Cortex of kidney (tissue), 1 donor: ENCODE data around the gene XPC.

Experiments
- DNase-seq: peaks from one replicate; lab custom pipeline; 2025; lab: John Stamatoyannopoulos, UW

Gene XPC

DNA sequence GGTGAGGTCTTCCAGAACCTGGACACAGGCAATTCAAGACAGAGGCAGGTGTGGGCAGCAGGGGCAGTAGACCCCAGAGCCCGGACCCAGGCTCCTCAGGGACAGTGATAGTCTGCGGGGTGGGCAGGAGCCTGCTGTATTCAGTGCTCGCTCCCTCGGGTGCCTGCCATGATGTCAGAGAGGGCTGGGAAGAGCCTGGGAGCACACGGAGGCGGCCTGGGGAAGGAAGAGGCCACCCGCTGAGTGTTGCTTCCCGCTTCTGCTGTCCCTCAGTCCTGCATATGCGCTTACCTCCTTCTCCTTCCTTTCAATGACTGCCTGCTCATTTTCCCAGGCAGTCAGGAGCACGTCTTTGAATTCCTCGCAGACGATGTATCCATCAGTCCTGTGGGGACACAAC is 30.8 kb downstream of the XPC start:
- DNase-seq = no peak

DNA sequence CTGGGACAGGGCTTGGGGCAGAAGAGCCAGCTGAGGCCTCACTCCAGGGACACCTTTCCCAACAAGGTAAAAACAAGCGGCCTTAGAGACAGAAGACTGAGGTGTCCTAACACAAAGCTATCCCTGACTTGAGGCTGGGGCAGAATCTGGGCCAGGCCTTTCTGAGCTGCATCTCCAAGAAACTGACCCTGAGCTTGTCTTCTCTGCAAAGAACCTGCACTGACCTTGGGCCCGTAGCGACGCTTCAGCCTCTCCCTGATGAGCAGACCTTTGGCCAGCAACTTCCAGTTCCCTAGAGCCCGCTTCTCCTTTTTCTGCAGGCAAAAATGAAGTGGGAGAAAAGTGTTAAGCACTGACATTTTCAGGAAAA is 31.4 kb downstream of the XPC start:
- DNase-seq = no peak

DNA sequence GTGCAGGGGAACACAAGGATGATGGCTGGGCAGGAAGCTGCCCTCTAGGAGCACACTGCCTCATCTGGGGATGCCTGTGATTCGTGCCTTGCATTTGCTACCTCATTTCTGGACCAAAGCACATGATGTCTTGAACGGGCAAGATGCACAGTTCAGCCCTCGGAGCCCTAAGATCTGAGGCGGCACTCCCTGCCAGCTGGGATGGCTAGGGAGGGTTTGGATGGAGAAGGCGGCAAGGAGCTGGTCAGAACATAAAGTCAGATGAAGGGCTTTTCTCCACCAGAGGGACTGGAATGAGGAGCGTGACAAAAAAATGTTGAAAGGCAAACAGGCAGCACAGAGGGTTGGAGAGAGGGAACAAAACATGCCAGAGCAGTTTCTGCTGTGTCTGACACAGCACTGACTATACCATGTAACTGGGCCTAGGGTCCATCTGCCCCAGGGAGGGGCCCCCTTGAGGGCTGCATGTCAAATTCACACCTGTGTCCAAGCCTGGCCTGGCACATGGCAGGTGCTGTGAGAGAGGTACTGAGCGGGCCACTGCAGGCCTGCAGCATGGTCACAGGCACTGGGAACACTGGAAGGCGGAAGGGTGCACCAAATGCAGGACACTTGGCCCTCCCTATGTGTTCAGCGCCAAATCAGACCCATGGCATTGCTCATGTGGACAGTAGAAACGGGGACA is 31.9 kb downstream of the XPC start:
- no peak for DNase-seq

DNA sequence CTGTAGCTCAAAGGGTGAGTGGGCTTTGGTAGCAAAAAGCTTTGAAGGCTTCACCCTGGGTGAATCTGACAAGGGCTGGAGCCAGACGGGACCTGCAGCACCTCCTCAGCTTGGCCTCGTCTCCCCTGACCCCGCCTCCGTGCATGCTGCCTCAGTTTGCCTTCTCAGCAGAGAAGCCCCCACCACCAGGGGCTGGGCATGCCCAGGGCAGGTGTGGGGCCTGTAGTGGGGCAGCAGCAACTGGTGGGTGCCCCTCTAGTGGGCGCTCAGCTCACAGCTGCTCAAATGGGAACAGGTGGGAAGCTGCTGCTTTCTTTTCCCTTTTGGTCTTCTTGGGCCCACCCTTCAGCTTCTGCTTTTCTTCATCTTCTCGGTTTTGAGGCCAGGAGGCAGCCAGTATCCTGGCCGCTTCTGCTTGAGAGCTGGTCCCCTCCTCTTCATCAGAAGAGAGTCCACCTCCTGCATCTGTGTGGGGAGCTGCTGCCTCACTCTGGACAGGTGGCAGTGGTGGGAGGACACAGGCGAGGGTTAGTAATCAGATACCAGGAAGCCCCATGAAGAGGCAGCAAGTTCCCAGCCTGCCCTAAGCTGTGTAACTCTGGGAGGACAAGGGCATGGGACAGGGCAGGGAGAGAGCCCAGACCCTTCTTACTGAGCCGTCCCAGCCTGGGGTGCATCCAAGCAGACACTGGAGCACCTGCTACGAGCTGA is 32.6 kb downstream of the XPC start:
- no peak for DNase-seq

DNA sequence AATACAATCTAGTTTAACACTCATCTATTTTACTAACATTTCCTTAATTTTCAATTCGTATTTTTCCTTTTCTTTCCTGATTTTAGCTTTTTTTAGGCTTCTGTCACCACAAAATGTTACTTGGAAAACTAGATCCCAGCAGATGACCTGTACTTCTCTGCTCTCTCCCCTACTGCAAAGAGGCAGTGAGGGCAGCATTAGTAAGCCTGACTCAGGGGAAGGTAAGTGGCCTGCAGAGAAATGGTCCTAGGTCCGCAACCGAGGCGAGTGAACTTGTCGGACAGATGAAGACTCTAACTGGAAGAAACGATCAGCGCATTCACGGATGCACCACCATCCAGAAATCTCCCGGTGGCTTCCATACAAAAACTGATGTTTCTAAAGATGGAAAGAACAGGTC is 33.2 kb downstream of the XPC start:
- no peak for DNase-seq

DNA sequence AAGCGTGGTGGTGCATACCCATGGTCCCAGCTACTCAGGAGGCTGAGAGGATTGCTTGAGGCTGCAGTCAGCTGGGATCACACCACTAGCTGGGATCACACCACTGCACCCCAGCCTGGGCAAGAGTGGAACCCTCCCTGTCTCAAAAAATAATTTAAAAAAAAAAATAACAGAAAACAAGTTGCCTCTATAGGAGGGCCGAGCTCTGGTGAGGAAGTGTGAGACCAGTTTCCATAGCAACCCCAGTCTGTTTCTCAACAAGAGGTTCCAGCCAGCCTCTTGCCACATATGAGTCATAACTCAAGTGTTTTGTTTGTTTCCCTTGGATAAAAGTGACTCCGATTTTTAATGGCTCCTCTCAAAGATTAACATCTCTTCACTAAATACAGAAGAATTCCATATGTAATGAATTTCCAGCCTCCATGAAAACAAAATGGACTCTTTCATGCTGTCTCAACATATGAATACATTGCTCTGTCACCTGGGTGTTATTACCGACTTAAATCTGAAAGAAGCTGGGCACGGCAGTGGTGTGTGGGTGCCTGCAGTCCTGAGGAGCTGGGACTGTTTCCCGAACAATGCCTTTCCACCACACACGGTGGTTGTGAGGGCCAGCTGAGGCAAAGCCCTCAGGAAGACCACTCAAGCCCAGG is 33.9 kb downstream of the XPC start:
- DNase-seq = no peak

DNA sequence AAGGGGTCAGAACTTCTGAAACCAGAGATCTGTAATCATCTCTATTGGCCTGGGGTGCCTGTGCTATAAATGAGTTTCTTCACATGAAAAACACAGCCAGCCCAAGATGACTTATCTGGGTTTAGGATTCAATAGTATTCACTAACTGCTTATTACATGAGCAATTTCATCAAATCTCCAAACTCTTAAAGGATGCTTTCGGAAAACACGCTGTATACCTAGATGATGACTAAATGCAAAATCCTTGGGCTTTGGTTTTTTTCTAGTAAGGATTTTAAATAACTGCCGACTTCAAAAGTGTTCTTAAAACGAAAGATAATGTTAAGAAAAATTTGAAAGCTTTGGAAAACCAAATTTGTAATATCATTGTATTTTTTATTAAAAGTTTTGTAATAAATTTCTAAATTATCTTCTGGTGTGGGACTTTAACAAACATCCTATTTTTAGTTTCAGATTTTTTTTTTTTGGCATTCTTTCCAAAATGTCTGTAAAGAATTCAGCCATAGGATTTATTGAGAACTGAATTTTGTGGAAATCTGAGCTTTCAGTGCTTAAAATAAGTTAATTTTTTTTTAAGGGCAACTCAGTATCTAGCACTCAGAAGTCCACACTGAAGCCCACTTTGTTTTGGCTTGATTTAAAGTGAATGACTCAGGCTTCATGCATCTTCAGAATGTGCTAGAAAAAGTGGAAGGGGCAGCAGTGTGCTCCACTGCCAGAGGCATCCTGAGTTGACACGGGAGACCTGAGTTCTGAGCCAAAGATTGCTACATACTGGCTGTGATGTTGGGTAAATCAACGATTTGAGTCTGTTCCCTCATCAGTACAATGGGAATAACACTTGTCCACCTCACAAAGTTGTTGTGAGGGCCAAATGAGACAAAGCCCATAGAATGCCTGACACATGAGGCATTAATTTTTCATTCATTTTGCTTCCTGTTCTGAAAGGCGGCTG is 34.9 kb downstream of the XPC start:
- no peak for DNase-seq

DNA sequence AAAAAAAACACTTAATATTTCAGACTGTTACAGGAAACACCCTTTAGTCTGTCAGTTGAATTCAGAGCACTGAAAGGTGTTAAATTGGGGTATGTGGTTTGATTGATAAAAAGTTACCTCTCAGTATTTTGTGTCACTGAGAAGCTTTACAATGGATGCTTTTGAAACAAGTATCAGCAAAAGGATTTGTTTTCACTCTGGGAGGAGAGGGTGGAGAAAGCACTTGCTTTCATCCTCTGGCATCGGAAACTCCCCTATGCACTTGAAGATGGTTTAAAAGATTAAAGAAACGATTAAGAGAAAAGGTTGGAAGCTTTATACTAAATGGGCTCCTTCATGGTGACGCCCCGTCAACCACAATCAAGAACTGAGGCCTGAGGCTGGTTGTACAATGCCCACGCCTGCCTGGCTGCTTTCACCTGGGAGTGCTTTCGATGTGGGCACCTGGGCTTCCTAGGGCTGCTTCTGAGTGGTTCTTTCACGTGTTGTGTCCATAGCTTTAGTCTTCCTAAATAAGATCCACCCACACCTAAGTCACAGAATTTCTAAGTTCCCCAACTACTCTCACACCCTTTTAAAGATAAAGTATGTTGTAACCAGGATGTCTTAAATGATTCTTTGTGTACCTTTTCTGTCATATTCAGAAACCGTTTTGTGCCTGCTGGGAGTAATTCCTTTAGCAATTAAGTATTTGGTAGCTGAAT is 35.7 kb downstream of the XPC start:
- DNase-seq = no peak

DNA sequence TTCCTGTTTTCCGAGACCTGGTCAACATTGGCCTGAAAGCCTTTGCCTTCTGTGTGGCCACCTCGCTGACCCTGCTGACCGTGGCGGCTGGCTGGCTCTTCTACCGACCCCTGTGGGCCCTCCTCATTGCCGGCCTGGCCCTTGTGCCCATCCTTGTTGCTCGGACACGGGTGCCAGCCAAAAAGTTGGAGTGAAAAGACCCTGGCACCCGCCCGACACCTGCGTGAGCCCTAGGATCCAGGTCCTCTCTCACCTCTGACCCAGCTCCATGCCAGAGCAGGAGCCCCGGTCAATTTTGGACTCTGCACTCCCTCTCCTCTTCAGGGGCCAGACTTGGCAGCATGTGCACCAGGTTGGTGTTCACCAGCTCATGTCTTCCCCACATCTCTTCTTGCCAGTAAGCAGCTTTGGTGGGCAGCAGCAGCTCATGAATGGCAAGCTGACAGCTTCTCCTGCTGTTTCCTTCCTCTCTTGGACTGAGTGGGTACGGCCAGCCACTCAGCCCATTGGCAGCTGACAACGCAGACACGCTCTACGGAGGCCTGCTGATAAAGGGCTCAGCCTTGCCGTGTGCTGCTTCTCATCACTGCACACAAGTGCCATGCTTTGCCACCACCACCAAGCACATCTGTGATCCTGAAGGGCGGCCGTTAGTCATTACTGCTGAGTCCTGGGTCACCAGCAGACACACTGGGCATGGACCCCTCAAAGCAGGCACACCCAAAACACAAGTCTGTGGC is 36.6 kb downstream of the XPC start:
- DNase-seq = no peak

DNA sequence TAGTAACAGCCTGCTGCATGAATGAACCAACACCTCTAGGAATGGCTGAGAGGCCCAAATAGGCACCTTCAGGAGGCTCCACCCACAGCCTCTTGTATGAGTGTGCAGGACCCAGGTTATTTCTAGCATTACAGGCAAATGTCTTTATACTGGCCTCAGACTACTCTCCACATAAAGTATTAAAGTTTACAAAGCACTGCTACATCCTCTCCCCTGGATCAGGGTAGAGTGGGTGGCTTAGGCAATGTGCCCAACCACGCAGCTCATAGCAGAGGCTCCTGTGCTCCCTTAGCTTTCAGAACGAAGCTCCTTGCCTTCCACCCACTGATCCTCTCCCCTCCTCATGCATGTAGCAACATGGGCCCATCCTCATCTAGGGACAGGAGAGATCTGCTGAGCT is 37.3 kb downstream of the XPC start:
- no peak for DNase-seq

DNA sequence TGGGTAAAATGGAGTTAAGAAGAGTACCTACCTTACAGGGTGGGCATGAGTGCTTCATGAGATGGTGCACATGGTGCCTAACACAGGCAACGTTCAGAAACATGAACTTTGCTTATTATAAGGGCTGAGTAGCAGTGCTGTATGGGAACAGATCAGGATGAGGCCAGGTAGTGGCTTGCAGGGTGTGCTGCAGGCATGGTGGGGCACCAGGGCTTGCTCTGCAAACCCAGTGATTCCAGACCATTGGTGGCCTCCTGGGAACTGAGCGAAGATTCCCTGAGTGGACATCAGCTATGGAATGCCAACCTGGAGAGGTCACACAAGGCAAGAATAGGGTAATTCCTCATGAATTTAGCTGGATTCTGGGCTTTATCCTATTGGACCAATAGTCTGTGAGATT is 37.7 kb downstream of the XPC start:
- DNase-seq = no peak

DNA sequence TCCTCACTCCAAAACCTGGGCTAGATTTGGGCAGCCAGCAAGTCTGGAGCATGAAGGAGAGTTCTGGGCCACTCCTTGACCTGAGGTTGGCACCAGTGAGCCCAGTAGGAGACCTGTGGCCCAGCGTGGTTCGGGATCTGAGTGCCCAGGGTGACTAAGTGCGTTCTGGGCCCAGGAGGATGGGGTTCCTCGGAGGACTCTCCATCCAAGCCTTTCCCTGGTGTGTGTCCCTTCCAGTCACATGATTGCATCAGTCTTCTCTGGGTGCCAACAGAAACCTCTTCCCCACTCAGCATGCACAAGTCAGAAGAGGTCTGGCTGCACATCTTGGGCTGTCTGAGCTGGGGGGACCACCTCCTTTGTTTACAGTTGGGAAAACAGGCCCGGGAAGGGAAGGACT is 38.6 kb downstream of the XPC start:
- no peak for DNase-seq

DNA sequence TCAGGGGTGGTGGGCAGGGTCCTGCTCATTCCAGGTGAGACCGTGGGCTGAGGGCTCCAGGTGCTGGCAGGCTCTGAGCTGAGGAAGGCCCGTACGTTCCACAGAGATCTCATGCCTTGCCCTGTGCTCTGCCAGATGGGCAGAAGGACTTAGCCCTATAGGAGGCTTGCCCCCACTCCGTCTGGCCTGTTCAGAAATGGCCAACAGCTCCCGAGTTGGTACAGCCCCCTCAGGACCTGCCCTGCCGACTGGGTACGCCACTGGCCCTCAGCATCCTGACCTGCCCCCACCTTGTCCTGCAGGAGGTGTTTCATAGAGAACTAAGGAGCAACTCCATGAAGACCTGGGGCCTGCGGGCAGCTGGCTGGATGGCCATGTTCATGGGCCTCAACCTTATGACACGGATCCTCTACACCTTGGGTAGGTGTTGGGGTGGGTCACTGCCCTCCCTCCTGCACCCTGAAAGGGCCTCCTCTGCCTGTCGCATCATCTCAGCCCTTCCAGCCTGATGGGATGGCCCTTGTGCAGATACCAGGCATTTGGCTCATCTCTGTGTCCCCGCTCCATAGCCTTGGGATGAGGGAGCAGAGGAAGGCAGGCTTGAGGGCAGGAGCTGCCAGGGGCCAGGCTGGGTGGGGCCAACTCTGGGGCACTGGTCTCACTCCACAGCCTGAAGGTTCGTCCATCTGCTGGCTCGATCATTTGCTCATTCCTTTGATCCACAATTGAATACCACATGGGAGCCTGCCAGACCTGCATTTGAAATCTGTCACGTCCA is 39.3 kb downstream of the XPC start:
- no peak for DNase-seq

DNA sequence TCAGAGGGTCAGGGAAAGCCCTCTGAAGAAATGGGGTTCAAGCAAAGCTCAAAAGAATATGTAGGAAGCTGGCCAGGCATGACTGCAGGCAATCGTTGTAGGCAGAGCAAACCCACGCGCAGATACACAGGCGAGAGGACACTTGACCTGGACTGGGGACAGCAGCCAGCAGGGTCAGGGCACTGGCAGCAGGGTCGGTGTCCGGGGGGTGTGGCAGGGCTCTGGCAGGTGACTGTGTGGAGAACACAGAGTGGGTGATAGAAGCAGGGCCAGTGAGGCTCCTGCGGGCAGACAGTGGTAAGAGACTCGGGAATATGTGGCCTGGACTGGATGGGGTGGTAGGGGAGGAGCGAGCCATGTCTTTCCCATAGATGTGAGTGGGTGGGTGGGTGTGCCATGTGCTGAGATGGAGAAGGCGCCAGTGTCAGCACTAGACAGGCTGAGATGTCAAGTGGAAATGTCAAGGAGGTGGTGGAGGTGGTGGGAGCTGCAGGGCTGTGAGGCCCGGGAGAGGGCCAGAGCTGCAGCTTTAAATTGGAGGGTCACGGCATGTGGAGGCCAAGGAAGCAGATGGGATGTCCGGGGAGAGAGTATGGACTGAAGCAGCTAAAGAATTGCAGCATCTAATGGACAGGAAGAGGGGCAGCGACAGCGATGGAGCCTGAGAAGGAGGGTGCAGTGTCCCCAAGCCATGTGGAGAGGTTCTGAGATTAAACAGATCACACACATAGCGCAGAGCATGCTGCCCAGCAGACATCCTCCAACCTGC is 40.1 kb downstream of the XPC start:
- no peak for DNase-seq

DNA sequence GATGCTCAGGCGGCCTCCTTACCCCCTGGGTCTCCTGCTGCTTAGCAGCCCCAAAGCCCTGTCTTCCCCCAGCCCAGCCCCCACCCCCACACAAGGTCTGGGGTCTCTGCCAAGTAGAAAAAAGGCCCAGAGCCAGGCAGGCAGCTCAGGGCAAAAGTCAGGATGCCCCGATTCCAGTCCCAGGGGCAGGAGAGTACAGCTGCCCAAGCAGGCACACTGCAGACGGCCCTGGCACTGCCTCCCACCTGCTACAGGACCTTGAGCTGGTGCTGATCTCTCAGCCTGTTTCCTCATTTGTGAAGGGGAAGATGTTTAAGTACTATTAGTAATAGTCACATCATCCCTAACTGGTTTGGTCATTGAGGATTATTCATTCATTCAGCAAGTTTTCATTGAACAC is 41.0 kb downstream of the XPC start:
- no peak for DNase-seq

DNA sequence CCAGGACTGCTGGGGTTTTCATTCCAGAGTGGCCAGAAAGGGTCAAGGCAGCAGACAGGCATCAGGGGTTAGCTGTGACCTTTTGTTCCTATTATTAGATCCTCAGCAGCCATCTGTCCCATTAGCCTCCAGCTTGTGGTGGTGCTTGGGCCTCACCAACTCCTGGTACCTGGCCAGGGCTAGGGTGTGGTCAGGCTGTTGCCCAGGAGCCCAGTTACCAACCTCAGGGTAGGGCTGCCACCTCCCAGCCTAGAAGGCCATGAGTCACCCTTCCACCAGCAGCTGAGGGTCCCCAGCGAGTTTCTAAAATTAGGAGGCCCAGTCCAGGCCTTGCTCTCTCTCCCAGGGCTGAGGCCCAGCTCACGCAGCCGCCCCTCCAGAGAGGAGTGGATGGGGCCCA is 41.4 kb downstream of the XPC start:
- no peak for DNase-seq

DNA sequence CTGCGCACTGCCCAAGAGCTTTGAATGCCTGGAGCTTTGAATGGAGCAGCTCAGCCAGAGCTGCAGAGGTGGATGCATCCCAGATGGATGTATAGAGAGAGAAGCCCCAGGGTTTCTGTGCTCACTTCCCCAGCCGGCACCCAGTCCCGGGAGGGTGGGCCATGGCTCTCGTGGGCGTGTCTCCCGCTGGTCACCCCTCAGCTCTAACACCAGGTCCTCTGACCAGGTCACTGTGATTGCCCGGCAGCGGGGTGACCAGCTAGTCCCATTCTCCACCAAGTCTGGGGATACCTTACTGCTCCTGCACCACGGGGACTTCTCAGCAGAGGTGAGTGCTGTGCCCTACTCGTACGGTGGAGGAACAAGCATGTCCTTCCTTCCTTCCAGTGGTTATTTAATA is 42.8 kb downstream of the XPC start:
- no peak for DNase-seq

DNA sequence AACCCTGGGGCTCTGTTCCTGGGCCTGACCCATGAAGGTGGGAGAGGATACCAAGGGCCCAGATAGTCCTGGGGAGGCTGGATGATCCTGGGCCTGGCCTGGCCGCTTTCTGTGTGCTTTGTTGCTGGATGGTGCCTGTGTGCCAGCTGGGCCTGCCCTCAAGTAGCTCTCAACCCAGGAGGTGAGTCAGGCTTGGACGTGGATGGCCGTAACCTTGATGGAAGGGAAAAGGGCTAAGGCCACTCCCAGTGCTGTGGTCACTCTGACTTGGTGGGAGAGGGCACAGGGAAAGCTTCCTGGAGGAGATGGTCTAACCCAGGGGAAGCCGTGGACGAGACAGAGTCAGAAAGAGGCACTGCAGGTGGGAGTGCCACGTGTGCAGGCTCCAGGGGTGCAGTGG is 44.1 kb downstream of the XPC start:
- DNase-seq = no peak

DNA sequence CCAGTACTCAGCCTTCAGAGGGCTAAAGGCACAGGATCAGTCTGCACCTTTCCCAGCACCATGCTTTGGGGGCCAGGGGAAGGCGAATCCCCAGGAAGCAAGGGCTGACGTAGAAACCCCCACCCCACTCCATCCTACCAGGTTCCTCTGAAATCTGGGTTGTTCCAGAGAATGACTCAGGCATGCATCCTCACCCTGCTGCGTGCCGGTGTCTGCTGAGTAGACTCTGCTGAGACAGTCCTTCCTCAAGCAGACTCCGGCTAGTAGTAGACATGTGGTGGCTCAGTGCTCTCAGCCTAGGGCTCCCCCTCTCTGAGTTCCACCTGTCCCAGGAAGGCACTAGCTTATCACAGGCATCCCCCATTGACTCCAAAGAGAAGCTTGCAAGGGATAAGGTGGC is 44.5 kb downstream of the XPC start:
- DNase-seq = no peak
